EL (cell line): ENCODE data around the gene SLC31A2.

Experiments
- DNase-seq: peaks from one replicate; pipeline ENCODE4 v3.0.0-alpha.2; 2016

SLC31A2 gene

GRCh38 chr9:113187929-113188595, 37.3 kb downstream of the SLC31A2 start:
- DNase-seq = peak; percentile 97

GRCh38 chr9:113192455-113192854, 41.6 kb downstream of the SLC31A2 start:
- no peak for DNase-seq

GRCh38 chr9:113199683-113200329, 49.0 kb downstream of the SLC31A2 start:
- no peak for DNase-seq

GRCh38 chr9:113205432-113205831, 54.6 kb downstream of the SLC31A2 start:
- DNase-seq = no peak

GRCh38 chr9:113205861-113206260, 55.1 kb downstream of the SLC31A2 start:
- no peak for DNase-seq

GRCh38 chr9:113210815-113211214, 60.0 kb downstream of the SLC31A2 start:
- DNase-seq = no peak
